NCI-H1092 (cell line): ENCODE measurements around the gene PCID2.

Experiments
- DNase-seq: peaks from one replicate; lab custom pipeline; 2025; lab: John Stamatoyannopoulos, UW

PCID2 gene

GRCh38 chr13:113187263-113187669 is 21.2 kb downstream of the PCID2 start:
- no peak for DNase-seq

GRCh38 chr13:113186061-113186900 is 22.2 kb downstream of the PCID2 start:
- no peak for DNase-seq

GRCh38 chr13:113184568-113185440 is 23.7 kb downstream of the PCID2 start:
- DNase-seq, result no peak

- DNase-seq, result no peak
Measured at GRCh38 chr13:113183450-113184129, 24.9 kb downstream of the PCID2 start.

GRCh38 chr13:113182046-113182445 is 26.4 kb downstream of the PCID2 start:
- no peak for DNase-seq

GRCh38 chr13:113179374-113180230 is 28.9 kb downstream of the PCID2 start:
- no peak for DNase-seq

- DNase-seq, result no peak
Measured at GRCh38 chr13:113178896-113179167, 29.6 kb downstream of the PCID2 start.

- DNase-seq, result no peak
Measured at GRCh38 chr13:113178070-113178895, 30.2 kb downstream of the PCID2 start.

GRCh38 chr13:113176822-113177221 is 31.6 kb downstream of the PCID2 start:
- no peak for DNase-seq

GRCh38 chr13:113176280-113176679 is 32.2 kb downstream of the PCID2 start:
- no peak for DNase-seq

GRCh38 chr13:113172419-113172926 is 36.0 kb downstream of the PCID2 start:
- no peak for DNase-seq

GRCh38 chr13:113171250-113172125 is 37.0 kb downstream of the PCID2 start:
- no peak for DNase-seq

GRCh38 chr13:113170511-113170910 is 38.0 kb downstream of the PCID2 start:
- no peak for DNase-seq

- DNase-seq, result no peak
Measured at GRCh38 chr13:113169277-113170272, 38.9 kb downstream of the PCID2 start.

- no peak for DNase-seq
Measured at GRCh38 chr13:113168211-113168610, 40.3 kb downstream of the PCID2 start.

GRCh38 chr13:113167575-113167974 is 40.9 kb downstream of the PCID2 start:
- DNase-seq, result no peak

- DNase-seq, result no peak
Measured at GRCh38 chr13:113167155-113167554, 41.3 kb downstream of the PCID2 start.

GRCh38 chr13:113166681-113167080 is 41.8 kb downstream of the PCID2 start:
- DNase-seq, result no peak
